HL-60 (cell line): Measurements from ENCODE around the gene FSTL4.

Experiments
- CTCF ChIP-seq: IDR thresholded peaks from one replicate; pipeline ENCODE4 v1.5.1; 2011; ENCODE audit warnings: low read length, control low read depth, inconsistent platforms; ENCODE audit not compliant: insufficient read depth
- SPI1 ChIP-seq: IDR thresholded peaks from 2 replicates; pipeline ENCODE4 v1.6.1; 2012; ENCODE audit warnings: low read depth, mild to moderate bottlenecking, borderline replicate concordance

- TF ChIP-seq CTCF = no peak
- TF ChIP-seq SPI1 = no peak
Measured at GRCh38 chr5:133480366-133480765, 132.0 kb downstream of the FSTL4 start.
